Glutamatergic neuron (in vitro differentiated cells): ENCODE data around the gene ONECUT3. TPM values are rescaled to one million over a fixed set of nuclear protein-coding genes. Genes with fewer than 3 reads are reported as not detected.

Experiments
- DNase-seq: peaks from one replicate; pipeline ENCODE4 v3.0.0; 2022
- H3K27ac Mint-ChIP-seq: one replicate; pipeline ENCODE4 v1.8.0; 2020; ENCODE audit warnings: mild to moderate bottlenecking, mixed read lengths, inconsistent platforms; ENCODE audit not compliant: unreplicated experiment
- H3K27me3 Mint-ChIP-seq: one replicate; pipeline ENCODE4 v1.8.0; 2020; ENCODE audit warnings: mild to moderate bottlenecking, moderate library complexity, mixed read lengths, inconsistent platforms; ENCODE audit not compliant: unreplicated experiment
- H3K36me3 Mint-ChIP-seq: one replicate; pipeline ENCODE4 v1.8.0; 2020; ENCODE audit warnings: mild to moderate bottlenecking, mixed read lengths, inconsistent platforms; ENCODE audit not compliant: unreplicated experiment
- H3K4me1 Mint-ChIP-seq: one replicate; pipeline ENCODE4 v1.8.0; 2020; ENCODE audit warnings: mild to moderate bottlenecking, low read depth, mixed read lengths, inconsistent platforms; ENCODE audit not compliant: unreplicated experiment
- H3K4me3 Mint-ChIP-seq: one replicate; pipeline ENCODE4 v1.8.0; 2020; ENCODE audit warnings: mild to moderate bottlenecking, mixed read lengths, inconsistent platforms; ENCODE audit not compliant: unreplicated experiment
- H3K9me3 Mint-ChIP-seq: one replicate; pipeline ENCODE4 v1.8.0; 2020; ENCODE audit warnings: mild to moderate bottlenecking, moderate library complexity, mixed read lengths, inconsistent platforms; ENCODE audit not compliant: unreplicated experiment
- total RNA-seq: library from RNA; stranded (reverse); fragmentation: NEBNext Ultra II Directional; extraction: Animal tissue kit (Norgen Biotek cat#: 25700); gene quantifications from one replicate; pipeline ENCODE4 v1.2.1, GENCODE V29; 2021; ENCODE audit not compliant: unreplicated experiment
- TF ChIP-seq, protein P1 (sequence below): fragments of 200-600 bp; sonication (generic); IDR thresholded peaks from one replicate; pipeline ENCODE4 v1.5.0; 2021; ENCODE audit not compliant: partially characterized antibody, unreplicated experiment

ONECUT3 gene
- total RNA-seq, 1 donor from 2014 or later, result 15.4 TPM

DNA sequence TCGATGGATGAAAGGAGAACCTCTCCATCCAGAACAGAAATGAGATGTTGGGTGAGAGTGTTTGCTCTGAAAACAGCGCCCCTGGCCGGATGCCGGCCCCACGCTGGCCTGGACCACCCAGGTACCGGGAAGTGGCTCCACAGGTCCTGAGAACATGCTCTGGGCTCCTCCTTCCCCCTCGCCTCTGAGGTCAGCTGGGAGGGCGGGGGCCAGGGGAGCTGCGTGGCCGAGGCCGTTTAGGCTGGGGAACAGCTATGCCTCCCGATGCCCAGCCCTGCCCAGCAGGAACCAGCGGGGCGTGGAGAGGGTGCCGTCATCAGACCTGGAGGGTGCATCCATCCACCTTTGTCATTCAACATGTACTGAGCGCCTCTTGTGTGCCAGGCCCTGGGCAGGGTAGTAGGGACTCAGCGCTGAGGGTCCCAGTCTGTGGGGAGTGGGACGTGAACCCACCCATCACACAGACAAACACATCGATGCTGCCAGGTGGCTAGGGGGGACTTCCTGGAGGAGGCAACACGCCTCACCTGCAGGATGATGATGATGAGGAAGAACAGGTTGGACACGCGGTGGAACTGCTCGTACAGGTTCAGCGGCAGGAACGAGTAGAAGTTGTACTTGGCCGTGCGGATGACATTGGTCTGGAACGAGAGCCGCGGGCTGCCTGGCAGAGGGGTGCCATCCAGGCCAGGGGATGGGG, 54.5 kb downstream of the ONECUT3 start:
- no peaks in the 10 kb centered on the region for H3K36me3 Mint-ChIP-seq
- peaks cover 8% of the 10 kb centered on the region for H3K9me3 Mint-ChIP-seq
- peaks cover 9% of the 10 kb centered on the region for H3K27me3 Mint-ChIP-seq
- TF ChIP-seq, protein P1, sequence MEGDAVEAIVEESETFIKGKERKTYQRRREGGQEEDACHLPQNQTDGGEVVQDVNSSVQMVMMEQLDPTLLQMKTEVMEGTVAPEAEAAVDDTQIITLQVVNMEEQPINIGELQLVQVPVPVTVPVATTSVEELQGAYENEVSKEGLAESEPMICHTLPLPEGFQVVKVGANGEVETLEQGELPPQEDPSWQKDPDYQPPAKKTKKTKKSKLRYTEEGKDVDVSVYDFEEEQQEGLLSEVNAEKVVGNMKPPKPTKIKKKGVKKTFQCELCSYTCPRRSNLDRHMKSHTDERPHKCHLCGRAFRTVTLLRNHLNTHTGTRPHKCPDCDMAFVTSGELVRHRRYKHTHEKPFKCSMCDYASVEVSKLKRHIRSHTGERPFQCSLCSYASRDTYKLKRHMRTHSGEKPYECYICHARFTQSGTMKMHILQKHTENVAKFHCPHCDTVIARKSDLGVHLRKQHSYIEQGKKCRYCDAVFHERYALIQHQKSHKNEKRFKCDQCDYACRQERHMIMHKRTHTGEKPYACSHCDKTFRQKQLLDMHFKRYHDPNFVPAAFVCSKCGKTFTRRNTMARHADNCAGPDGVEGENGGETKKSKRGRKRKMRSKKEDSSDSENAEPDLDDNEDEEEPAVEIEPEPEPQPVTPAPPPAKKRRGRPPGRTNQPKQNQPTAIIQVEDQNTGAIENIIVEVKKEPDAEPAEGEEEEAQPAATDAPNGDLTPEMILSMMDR, result no peak
- DNase-seq, result peak; percentile 15
- H3K4me1 Mint-ChIP-seq, result peaks cover 1% of the 10 kb centered on the region
- no peak overlapping the region for H3K27ac Mint-ChIP-seq
- H3K4me3 Mint-ChIP-seq, result no peak overlapping the region

DNA sequence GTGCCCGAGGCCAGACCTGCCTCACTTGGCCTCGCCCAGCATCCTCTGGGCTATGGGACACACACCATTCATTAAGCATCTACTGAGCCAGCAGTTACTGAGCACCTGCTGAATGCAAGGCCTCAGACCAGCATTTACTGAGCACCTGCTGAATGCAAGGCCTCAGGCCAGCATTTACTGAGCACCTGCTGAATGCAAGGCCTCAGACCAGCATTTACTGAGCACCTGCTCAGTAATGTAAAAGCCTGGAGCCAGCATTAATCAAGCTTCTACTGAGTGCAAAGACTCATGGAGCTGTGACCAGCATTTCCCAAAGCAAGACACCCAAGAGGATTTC, 55.1 kb downstream of the ONECUT3 start:
- no peak overlapping the region for H3K27ac Mint-ChIP-seq
- no peaks in the 10 kb centered on the region for H3K36me3 Mint-ChIP-seq
- no peak overlapping the region for H3K4me3 Mint-ChIP-seq
- H3K27me3 Mint-ChIP-seq, result peaks cover 9% of the 10 kb centered on the region
- TF ChIP-seq, protein P1, result no peak
- DNase-seq, result no peak
- peaks cover 2% of the 10 kb centered on the region for H3K4me1 Mint-ChIP-seq
- H3K9me3 Mint-ChIP-seq, result peaks cover 8% of the 10 kb centered on the region

DNA sequence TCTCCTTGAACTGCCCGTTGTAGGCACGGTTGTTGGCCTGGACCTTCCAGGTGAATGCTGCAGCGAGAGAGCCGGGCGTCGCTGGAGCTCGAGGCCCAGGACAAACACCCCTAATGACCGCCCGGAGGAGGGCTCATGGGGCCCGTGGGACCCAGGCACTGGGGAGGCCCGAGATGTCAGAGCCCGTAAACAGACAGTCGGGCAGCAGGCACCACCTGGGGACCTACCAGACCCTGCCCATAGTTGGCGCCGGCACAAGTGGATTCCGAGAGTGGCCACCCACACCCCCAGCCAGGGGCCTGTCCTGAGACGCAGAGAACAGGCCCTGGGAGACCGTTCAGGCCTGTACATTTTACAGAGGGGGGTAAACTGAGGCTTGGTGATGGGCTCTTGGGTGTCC, 56.4 kb downstream of the ONECUT3 start:
- H3K27me3 Mint-ChIP-seq, result peaks cover 11% of the 10 kb centered on the region
- H3K27ac Mint-ChIP-seq, result no peak overlapping the region
- TF ChIP-seq, protein P1, result no peak

DNA sequence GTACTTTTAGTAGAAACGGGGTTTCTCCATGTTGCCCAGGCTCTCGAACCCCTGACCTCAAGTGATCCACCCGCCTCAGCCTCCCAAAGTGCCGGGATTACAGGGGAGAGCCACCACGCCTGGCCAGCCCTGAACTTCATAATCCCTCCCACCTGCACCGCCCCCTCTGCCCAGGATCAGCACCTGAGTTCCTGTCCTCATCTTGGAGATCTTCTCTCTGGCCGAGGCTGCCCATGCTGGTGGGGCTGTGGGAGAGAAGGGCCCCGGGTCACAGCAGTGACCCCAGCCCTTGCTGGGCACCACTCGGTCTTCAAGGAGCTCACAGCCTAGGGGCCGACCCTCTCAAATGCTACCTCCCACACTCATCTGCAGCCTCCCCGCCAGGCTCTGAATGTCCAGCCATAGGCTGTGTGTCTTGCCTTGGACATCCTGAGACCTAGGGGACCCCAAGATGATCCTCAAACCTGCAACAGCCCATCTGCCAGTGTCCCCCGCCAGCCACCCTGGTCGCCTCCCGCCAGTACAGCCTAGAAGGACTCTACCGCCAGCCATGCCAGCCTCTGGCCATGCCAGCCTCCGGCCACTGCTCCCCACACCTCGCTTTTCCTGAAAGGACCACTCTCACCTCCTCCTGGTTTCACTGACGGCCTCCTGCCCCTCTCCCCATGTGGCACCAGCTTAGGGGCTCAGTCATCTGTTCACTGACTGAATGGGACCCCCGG, 57.3 kb downstream of the ONECUT3 start:
- H3K4me1 Mint-ChIP-seq, result peaks cover 2% of the 10 kb centered on the region
- DNase-seq, result peak; percentile 15
- H3K36me3 Mint-ChIP-seq, result no peaks in the 10 kb centered on the region
- peaks cover 8% of the 10 kb centered on the region for H3K9me3 Mint-ChIP-seq
- peaks cover 11% of the 10 kb centered on the region for H3K27me3 Mint-ChIP-seq
- TF ChIP-seq, protein P1, result no peak
- no peak overlapping the region for H3K4me3 Mint-ChIP-seq
- H3K27ac Mint-ChIP-seq, result no peak overlapping the region

More for the DNA sequence above, 56.4 kb downstream of the ONECUT3 start:
- H3K4me3 Mint-ChIP-seq, result no peak overlapping the region
- H3K9me3 Mint-ChIP-seq, result peaks cover 8% of the 10 kb centered on the region
- peak; percentile 18 for DNase-seq
- H3K4me1 Mint-ChIP-seq, result peaks cover 2% of the 10 kb centered on the region
- no peaks in the 10 kb centered on the region for H3K36me3 Mint-ChIP-seq

DNA sequence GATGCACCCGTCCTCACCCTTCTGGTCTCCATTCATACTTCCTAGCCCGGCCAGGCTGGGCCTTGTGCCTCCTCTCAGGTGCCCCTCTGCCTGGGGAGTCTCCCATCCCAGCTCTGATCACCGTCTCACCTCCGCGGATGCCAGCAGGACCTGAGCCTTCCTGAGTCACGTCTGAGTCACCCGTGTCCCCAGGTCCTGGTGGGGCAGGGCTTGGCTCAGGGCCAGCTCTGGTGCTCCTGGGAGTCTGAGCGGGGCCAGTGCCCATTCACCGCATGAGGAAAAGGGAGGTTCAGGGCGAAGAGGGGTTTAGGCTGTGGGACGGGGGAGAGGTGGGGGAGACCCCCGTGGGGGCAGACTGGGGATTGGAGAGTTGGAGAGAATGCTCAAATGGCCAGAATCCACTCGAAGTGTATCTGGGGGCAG, 58.2 kb downstream of the ONECUT3 start:
- Mint-ChIP-seq H3K27ac (no peak overlapping the region), H3K36me3 (no peaks in the 10 kb centered on the region), H3K9me3 (peaks cover 8% of the 10 kb centered on the region), H3K4me3 (no peak overlapping the region), H3K4me1 (peaks cover 2% of the 10 kb centered on the region), H3K27me3 (peaks cover 11% of the 10 kb centered on the region)
- TF ChIP-seq, protein P1, result no peak
- peak; percentile 21 for DNase-seq
